ENCODE results near the gene APLP2.
A peak's percentile ranks its signal among the peaks of the same experiment; 100 is the strongest.
"Not testable (repeated sequence)": the region's sequence is repeated elsewhere in the genome, so short reads cannot be mapped to it uniquely, and the experiment has no call there.

Gene APLP2

DNA sequence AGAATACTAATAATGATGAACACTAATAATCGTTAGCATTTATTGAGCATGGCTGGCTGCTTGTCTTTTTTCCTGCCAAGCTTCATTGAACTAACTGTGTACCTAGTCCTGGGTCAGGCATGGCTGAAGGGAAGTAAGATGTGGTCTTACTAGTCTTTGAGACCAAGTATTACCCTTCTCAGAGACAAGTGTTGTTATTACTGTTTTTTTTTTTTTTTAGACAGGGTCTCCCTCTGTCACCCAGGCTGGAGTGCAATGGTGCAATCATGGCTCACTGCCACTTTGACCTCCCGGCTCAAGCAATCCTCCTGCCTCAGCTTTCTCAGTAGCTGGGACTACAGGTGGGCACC lies 94.5 kb downstream of the APLP2 start:
- no peak for DNase-seq (ENCODE audit: low read depth in 1 of 2, low spot score in 1 of 2)
- in situ Hi-C loops (cut with HindIII; ENCODE audit: low pct_unique_long_range_greater_than_20kb, low sequenced_read_pairs): no loop called here

GRCh38 chr11:130165601-130166456 lies 96.1 kb downstream of the APLP2 start:
- in situ Hi-C loops (cut with HindIII; ENCODE audit: low pct_unique_long_range_greater_than_20kb, low sequenced_read_pairs): no loop called here
- no peak for DNase-seq (ENCODE audit: low read depth in 1 of 2, low spot score in 1 of 2)
- no peak for TF ChIP-seq JUND (IDR thresholded peaks at IDR 0.05; ENCODE audit: low read depth)

More for the DNA sequence above, 94.5 kb downstream of the APLP2 start:
- no peak for TF ChIP-seq JUND (IDR thresholded peaks at IDR 0.05; ENCODE audit: low read depth)

- in situ Hi-C loops (cut with HindIII; ENCODE audit: low pct_unique_long_range_greater_than_20kb, low sequenced_read_pairs): no loop called here
- no peak for TF ChIP-seq JUND (IDR thresholded peaks at IDR 0.05; ENCODE audit: low read depth)
- no peak for DNase-seq (ENCODE audit: low read depth in 1 of 2, low spot score in 1 of 2)
These were observed 96.7 kb downstream of the APLP2 start for GRCh38 chr11:130166457-130166784.

GRCh38 chr11:130167146-130167545 lies 97.5 kb downstream of the APLP2 start:
- TF ChIP-seq JUND (IDR thresholded peaks at IDR 0.05; ENCODE audit: low read depth): no peak
- no peak for DNase-seq (ENCODE audit: low read depth in 1 of 2, low spot score in 1 of 2)
- in situ Hi-C loops (cut with HindIII; ENCODE audit: low pct_unique_long_range_greater_than_20kb, low sequenced_read_pairs): no loop called here

GRCh38 chr11:130168105-130168504 lies 98.4 kb downstream of the APLP2 start:
- DNase-seq (ENCODE audit: low read depth in 1 of 2, low spot score in 1 of 2): no peak
- in situ Hi-C loops (cut with HindIII; ENCODE audit: low pct_unique_long_range_greater_than_20kb, low sequenced_read_pairs): no loop called here
- TF ChIP-seq JUND (IDR thresholded peaks at IDR 0.05; ENCODE audit: low read depth): no peak

DNA sequence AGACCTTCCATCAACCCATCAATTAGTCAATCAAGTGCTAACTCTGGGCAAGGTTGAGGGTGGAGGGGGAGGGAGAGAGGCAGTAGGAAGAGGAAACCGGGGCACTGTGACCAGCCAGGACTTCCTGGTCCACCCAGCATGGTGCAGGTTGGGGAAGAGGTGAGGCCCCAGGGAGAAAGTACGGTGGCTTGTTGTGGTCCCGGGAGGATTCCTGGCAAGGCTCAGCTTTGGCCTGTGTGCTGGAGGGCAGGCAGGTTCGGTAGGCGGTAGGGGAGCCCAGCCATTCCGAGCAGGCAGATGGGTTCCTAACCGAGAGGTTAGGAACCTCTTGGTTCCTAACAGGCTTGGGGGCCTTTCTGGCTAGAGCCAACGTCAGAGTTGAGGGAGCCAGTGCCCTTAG lies 100.7 kb downstream of the APLP2 start:
- TF ChIP-seq JUND (IDR thresholded peaks at IDR 0.05; ENCODE audit: low read depth): no peak
- DNase-seq (ENCODE audit: low read depth in 1 of 2, low spot score in 1 of 2): peak in 1 of 2 experiments; percentile 79
- in situ Hi-C loops (cut with HindIII; ENCODE audit: low pct_unique_long_range_greater_than_20kb, low sequenced_read_pairs): no loop called here

DNA sequence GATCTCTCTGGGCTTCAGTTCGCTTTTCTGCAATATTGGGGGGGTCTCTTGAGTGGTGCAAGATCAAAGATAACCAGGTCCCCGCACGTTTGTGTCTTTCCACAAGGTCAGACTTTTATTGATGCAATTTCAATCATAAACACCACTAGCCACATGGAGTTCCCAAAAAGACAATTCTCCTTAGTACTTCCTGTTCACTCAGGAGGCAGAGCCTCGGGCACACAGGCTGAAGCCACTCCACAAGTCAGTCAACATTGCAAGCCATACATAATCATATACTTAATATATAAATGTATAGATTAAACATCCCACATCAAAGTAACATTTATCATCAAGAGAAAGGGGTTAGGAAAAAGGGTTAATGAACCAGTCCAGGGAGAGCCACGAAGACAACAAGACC lies 101.8 kb downstream of the APLP2 start:
- in situ Hi-C loops (cut with HindIII; ENCODE audit: low pct_unique_long_range_greater_than_20kb, low sequenced_read_pairs): no loop called here
- TF ChIP-seq JUND (IDR thresholded peaks at IDR 0.05; ENCODE audit: low read depth): no peak
- DNase-seq (ENCODE audit: low read depth in 1 of 2, low spot score in 1 of 2): peak in 1 of 2 experiments; percentile 75

GRCh38 chr11:130172001-130172400 lies 102.3 kb downstream of the APLP2 start:
- in situ Hi-C loops (cut with HindIII; ENCODE audit: low pct_unique_long_range_greater_than_20kb, low sequenced_read_pairs); DNase-seq (ENCODE audit: low read depth in 1 of 2, low spot score in 1 of 2): not testable (repeated sequence)

- DNase-seq (ENCODE audit: low read depth in 1 of 2, low spot score in 1 of 2): no peak
- in situ Hi-C loops (cut with HindIII; ENCODE audit: low pct_unique_long_range_greater_than_20kb, low sequenced_read_pairs): no loop called here
- no peak for TF ChIP-seq JUND (IDR thresholded peaks at IDR 0.05; ENCODE audit: low read depth)
These were observed 104.9 kb downstream of the APLP2 start for GRCh38 chr11:130174642-130175041.

- no peak for TF ChIP-seq JUND (IDR thresholded peaks at IDR 0.05; ENCODE audit: low read depth)
- in situ Hi-C loops (cut with HindIII; ENCODE audit: low pct_unique_long_range_greater_than_20kb, low sequenced_read_pairs): no loop called here
These were observed 106.2 kb downstream of the APLP2 start for GRCh38 chr11:130175898-130176297.

DNA sequence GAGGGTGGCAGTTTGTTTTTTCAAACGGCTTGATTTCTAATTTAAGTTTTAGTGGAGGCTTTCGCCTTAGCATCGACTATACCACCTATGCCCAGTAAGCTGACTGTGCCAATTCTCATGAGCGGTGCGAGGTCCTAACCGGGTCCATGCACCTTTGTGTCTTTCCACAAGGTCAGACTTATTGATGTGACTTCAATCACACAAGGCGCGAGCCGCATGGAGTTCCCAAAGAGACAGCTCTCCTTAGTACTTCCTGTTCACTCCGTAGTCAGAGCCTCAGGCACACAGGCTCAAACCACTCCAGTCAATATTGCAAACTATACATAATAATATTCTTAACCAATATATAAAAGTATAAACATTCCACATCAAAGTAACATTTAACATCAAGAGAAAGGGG lies 108.1 kb downstream of the APLP2 start:
- DNase-seq (ENCODE audit: low read depth in 1 of 2, low spot score in 1 of 2): no peak
- in situ Hi-C loops (cut with HindIII; ENCODE audit: low pct_unique_long_range_greater_than_20kb, low sequenced_read_pairs): no loop called here

More at GRCh38 chr11:130175898-130176297, 106.2 kb downstream of the APLP2 start:
- DNase-seq (ENCODE audit: low read depth in 1 of 2, low spot score in 1 of 2): no peak

GRCh38 chr11:130178441-130179339 lies 109.0 kb downstream of the APLP2 start:
- in situ Hi-C loops (cut with HindIII; ENCODE audit: low pct_unique_long_range_greater_than_20kb, low sequenced_read_pairs): no loop called here
- TF ChIP-seq JUND (IDR thresholded peaks at IDR 0.05; ENCODE audit: low read depth): no peak
- DNase-seq (ENCODE audit: low read depth in 1 of 2, low spot score in 1 of 2): no peak

More for the DNA sequence above, 108.1 kb downstream of the APLP2 start:
- TF ChIP-seq JUND (IDR thresholded peaks at IDR 0.05; ENCODE audit: low read depth): no peak

Data from T47D (cell line).